Measurements from ENCODE around the gene POU2AF1. TPM values are rescaled to one million over a fixed set of nuclear protein-coding genes. Genes with fewer than 3 reads are reported as not detected.
"Not testable (repeated sequence)": the region's sequence is repeated elsewhere in the genome, so short reads cannot be mapped to it uniquely, and the experiment has no call there.

The POU2AF1 gene
- total RNA-seq, 1 experiment from 2014 or later, result not detected

GRCh38 chr11:111409915-111410314, 30.8 kb upstream of the POU2AF1 start:
- no peak for DNase-seq (ENCODE audit: low read depth)

GRCh38 chr11:111408789-111409727, 30.0 kb upstream of the POU2AF1 start:
- peak; percentile 58 for DNase-seq (ENCODE audit: low read depth)

- no peak for DNase-seq (ENCODE audit: low read depth)
These were observed 28.6 kb upstream of the POU2AF1 start for GRCh38 chr11:111407652-111408051.

- DNase-seq (ENCODE audit: low read depth), result peak; percentile 46
These were observed 27.5 kb upstream of the POU2AF1 start for GRCh38 chr11:111406589-111406988.

GRCh38 chr11:111406091-111406490, 27.0 kb upstream of the POU2AF1 start:
- DNase-seq (ENCODE audit: low read depth), result no peak

- DNase-seq (ENCODE audit: low read depth), result no peak
These were observed 26.5 kb upstream of the POU2AF1 start for GRCh38 chr11:111405551-111405950.

- no peak for DNase-seq (ENCODE audit: low read depth)
These were observed 24.1 kb upstream of the POU2AF1 start for GRCh38 chr11:111403051-111403726.

- no peak for DNase-seq (ENCODE audit: low read depth)
These were observed 23.3 kb upstream of the POU2AF1 start for GRCh38 chr11:111402411-111402810.

GRCh38 chr11:111401957-111402356, 22.9 kb upstream of the POU2AF1 start:
- DNase-seq (ENCODE audit: low read depth), result not testable (repeated sequence)

- no peak for DNase-seq (ENCODE audit: low read depth)
These were observed 21.5 kb upstream of the POU2AF1 start for GRCh38 chr11:111400595-111400994.

GRCh38 chr11:111399187-111400031, 20.3 kb upstream of the POU2AF1 start:
- no peak for DNase-seq (ENCODE audit: low read depth)

- no peak for DNase-seq (ENCODE audit: low read depth)
These were observed 18.0 kb upstream of the POU2AF1 start for GRCh38 chr11:111397034-111397433.

- no peak for DNase-seq (ENCODE audit: low read depth)
These were observed 16.7 kb upstream of the POU2AF1 start for GRCh38 chr11:111395749-111396148.

GRCh38 chr11:111395081-111395480, 16.0 kb upstream of the POU2AF1 start:
- DNase-seq (ENCODE audit: low read depth), result no peak

- DNase-seq (ENCODE audit: low read depth), result not testable (repeated sequence)
These were observed 15.1 kb upstream of the POU2AF1 start for GRCh38 chr11:111394147-111394546.

GRCh38 chr11:111393585-111393984, 14.5 kb upstream of the POU2AF1 start:
- no peak for DNase-seq (ENCODE audit: low read depth)

- peak; percentile 34 for DNase-seq (ENCODE audit: low read depth)
These were observed 14.0 kb upstream of the POU2AF1 start for GRCh38 chr11:111393096-111393495.

GRCh38 chr11:111392552-111392951, 13.5 kb upstream of the POU2AF1 start:
- no peak for DNase-seq (ENCODE audit: low read depth)

- no peak for DNase-seq (ENCODE audit: low read depth)
These were observed 12.5 kb upstream of the POU2AF1 start for GRCh38 chr11:111391328-111392124.

- DNase-seq (ENCODE audit: low read depth), result no peak
These were observed 9.8 kb upstream of the POU2AF1 start for GRCh38 chr11:111388842-111389241.

GRCh38 chr11:111388420-111388819, 9.3 kb upstream of the POU2AF1 start:
- DNase-seq (ENCODE audit: low read depth), result peak; percentile 51

Measured in M059J (cell line).